Measurements from ENCODE around the gene RLF.
"Not testable (repeated sequence)": the region's sequence is repeated elsewhere in the genome, so short reads cannot be mapped to it uniquely, and the experiment has no call there.

DNA sequence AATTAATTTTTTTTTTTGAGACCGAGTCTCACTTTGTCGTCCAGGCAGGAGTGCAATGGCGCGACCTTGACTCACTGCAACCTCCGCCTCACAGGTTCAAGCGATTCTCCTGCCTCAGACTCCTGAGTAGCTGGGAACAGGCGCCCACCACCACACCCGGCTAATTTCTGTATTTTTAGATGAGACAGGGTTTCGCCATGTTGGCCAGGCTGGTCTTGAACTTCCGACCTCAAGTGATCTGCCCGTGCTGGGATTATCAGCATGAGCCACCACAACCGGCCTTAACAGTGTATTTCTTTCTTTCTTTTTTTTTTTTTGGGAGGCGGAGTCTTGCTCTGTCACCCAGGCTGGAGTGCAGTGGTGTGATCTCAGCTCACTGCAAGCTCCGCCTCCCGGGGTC is 15.8 kb downstream of the RLF start:
- TF ChIP-seq, protein P1, sequence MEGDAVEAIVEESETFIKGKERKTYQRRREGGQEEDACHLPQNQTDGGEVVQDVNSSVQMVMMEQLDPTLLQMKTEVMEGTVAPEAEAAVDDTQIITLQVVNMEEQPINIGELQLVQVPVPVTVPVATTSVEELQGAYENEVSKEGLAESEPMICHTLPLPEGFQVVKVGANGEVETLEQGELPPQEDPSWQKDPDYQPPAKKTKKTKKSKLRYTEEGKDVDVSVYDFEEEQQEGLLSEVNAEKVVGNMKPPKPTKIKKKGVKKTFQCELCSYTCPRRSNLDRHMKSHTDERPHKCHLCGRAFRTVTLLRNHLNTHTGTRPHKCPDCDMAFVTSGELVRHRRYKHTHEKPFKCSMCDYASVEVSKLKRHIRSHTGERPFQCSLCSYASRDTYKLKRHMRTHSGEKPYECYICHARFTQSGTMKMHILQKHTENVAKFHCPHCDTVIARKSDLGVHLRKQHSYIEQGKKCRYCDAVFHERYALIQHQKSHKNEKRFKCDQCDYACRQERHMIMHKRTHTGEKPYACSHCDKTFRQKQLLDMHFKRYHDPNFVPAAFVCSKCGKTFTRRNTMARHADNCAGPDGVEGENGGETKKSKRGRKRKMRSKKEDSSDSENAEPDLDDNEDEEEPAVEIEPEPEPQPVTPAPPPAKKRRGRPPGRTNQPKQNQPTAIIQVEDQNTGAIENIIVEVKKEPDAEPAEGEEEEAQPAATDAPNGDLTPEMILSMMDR (IDR thresholded peaks at IDR 0.05): not testable (repeated sequence)
- not testable (repeated sequence) for TF ChIP-seq POLR2A (IDR thresholded peaks at IDR 0.05)

All from body of pancreas (tissue), 4 donors.